NB4 (cell line): Measurements from ENCODE around the gene PIBF1.

ENCODE experiments used
- MYC ChIP-seq: IDR thresholded peaks from 2 replicates; pipeline ENCODE4 v1.6.1; 2011; ENCODE audit warnings: low read depth, low read length
- POLR2A ChIP-seq: IDR thresholded peaks from 2 replicates; pipeline ENCODE4 v1.6.1; 2011; ENCODE audit warnings: mild to moderate bottlenecking; ENCODE audit not compliant: insufficient read length; ENCODE audit errors: extremely low read depth
- TF ChIP-seq, protein P1 (sequence below): IDR thresholded peaks from one replicate; pipeline ENCODE4 v1.5.1; 2012; ENCODE audit warnings: low read depth, low read length
- TF ChIP-seq, protein P2 (sequence below): IDR thresholded peaks from 2 replicates; pipeline ENCODE4 v1.6.1; 2011; ENCODE audit warnings: low read depth, low read length

DNA sequence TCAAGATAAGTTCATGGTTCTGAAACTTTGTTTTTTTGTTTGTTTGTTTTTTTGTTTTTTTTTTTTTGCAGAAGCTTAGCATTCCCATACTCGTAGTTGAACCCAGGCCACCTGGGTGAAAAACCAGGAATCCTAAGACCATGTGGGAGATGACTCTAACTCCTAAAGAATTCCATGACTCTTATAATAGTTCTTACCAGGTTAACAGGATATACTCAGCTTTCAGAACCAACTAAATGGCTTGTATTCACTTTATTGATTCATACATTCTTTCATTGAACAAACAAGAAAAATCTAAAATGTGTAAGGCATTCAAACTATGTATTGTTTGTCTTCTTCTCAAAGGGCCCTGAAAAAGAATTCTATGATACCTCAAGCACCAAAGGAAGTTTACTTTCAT lies 236.4 kb downstream of the PIBF1 start:
- TF ChIP-seq, protein P1, sequence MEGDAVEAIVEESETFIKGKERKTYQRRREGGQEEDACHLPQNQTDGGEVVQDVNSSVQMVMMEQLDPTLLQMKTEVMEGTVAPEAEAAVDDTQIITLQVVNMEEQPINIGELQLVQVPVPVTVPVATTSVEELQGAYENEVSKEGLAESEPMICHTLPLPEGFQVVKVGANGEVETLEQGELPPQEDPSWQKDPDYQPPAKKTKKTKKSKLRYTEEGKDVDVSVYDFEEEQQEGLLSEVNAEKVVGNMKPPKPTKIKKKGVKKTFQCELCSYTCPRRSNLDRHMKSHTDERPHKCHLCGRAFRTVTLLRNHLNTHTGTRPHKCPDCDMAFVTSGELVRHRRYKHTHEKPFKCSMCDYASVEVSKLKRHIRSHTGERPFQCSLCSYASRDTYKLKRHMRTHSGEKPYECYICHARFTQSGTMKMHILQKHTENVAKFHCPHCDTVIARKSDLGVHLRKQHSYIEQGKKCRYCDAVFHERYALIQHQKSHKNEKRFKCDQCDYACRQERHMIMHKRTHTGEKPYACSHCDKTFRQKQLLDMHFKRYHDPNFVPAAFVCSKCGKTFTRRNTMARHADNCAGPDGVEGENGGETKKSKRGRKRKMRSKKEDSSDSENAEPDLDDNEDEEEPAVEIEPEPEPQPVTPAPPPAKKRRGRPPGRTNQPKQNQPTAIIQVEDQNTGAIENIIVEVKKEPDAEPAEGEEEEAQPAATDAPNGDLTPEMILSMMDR = no peak
- TF ChIP-seq POLR2A (no peak), MYC (no peak)
- TF ChIP-seq, protein P2, sequence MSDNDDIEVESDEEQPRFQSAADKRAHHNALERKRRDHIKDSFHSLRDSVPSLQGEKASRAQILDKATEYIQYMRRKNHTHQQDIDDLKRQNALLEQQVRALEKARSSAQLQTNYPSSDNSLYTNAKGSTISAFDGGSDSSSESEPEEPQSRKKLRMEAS = no peak
